GM18861 (cell line): Measurements from ENCODE around the gene MYH13.

ENCODE experiments used
- ATAC-seq: cut with Tn5 transposase; IDR thresholded peaks from one replicate; pipeline ENCODE4 v1.9.1; 2021; ENCODE audit not compliant: unreplicated experiment

Gene MYH13

DNA sequence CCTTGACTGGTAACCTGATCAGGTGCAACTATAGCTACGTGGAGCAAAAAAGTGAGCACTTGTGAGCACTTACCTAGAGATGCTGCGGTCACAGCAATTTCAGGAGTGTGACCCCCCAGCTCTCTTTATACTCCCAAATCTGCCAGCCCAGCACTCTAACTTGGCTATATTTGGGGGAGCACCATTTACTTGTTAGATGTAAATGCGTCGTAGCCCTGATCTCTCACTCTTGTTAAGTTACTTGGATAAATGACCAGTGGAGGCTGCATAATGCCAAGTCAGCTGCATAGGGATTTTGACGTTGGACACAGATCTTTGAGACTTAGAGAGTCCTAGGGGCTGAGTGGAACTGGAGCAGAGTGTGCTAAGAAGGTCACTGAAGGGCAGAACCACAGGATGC, at the start of gene MYH13:
Gene MYH13, minus strand, starts transcription at position 101 of the 400 bp plus-strand sequence. CDS start 8,476 bp downstream, outside the sequence.
- no peak for ATAC-seq

DNA sequence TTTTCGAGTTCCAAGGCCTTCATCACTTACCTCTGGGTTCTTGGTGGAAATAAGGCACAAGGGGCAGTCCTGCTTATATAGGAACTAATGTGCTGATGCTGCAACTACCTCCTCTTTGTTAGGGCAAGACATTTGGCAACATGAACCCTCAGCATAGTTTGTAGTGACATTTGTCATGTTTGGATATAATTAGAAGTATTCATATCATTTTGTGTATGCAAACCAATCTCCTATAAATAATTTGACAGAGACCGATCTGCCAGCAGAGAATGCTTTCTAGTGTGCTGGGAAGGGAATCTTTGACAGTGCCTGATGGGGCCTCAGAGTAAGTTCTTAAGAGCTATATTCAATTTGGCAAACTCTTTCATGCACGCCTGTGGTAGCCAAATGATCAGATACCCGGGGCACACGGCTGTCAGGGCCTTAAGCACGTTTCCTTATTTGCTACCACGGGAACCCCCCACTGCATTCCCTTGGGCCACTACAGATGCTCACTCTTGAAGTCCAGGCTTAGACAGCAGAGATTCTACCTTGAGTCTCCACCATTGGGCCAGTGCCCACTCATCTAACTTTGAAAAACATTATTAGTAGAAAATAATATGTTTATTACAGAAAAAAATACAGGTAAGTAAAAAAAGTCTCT, 49.2 kb upstream of the MYH13 start, which contains the start of gene MYH8:
Gene MYH8, minus strand, starts transcription at position 51 of the 643 bp plus-strand sequence. CDS start 1,723 bp downstream, outside the sequence.
- no peak for ATAC-seq

DNA sequence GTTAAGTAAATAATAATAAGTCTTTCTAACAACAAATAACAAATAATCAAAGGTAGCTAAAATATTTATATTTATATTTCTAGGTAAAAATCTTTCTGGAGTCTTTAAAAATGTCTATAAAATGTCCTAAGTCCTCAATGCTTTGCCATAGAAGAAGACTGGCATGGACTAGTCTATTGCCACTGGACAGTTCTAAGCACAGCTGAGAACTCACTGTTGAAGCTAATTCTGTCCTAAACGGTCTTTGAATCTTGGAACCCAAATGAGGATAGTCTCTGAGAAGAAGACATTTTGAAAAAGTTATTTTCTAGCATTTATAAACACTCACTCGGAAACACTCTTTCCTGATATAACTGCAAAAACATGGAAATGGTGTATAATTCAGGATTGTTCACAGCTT, 48.4 kb upstream of the MYH13 start:
- ATAC-seq: no peak

DNA sequence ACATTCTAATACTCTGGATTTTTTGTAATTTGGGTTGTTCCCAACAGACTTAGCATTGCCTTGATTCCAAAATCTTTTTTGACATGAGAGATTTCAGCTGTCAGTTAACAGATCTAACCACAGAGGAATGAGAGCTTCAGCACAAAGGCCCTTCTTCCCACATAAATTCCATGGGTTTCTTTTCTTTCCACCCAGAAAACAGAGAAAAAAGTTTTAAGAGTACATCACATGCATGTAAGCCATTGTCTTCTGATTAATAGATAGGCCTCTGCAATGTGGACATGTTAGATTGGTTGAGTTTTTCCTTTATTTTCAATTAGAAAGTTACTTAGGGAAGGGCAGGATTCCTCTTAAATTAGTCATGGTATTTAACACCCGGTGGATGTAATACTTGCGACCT, 48.0 kb upstream of the MYH13 start:
- no peak for ATAC-seq

DNA sequence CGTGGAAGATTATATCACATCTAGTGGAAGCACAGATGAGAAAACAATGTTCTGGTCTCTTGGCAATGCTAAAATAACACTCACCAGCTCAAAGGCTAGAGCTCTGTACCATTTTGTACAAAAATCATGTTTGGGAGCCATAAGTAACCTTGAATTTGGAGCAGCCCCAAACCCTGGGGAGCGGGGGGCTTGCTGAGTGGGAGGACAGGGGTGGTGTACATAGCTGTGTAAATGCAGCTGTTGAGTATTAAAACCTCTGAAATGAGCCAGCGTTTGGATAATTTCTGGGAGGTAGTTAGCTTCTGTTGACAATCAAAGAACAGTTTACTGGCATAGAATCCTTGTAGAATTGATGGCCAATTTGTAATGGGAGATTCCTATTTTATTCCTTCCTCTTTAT, 44.6 kb upstream of the MYH13 start:
- ATAC-seq: no peak

DNA sequence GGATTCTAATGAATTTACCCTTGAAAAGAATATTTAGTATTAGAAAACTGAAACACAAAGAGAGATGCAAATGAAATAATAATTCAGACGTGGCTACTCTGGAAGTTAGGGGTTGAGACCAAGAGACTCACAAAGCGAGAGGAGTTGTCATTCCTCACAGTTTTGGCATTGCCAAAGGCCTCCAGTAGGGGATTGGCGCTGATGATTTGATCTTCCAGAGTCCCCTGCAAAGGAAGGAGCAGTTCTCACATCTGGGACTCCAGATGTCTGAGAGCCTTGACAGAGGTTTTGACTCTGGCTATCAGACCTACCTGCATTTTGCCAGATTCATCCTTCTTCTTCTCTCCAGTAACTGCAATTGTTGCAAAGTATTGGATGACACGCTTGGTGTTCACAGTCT, 42.4 kb upstream of the MYH13 start:
- no peak for ATAC-seq

DNA sequence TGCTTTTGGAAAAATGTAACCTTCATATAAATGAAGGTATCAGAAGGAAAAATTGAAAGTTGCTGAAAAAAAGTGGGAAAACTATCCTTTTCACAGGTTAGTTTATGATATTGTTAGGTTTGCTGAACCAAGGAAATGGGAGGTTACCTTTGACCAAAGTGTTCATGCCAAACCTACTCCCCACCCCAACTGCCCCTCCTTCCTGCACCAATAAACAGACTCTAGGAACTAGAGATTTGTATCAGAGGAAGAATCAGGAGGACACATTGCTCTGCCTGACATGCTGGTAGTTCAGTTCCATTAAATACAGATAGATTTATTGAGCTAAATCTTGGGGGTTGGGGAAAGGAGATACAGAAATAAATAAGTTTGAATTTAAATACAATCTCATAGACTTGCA, 30.8 kb upstream of the MYH13 start:
- ATAC-seq: no peak

DNA sequence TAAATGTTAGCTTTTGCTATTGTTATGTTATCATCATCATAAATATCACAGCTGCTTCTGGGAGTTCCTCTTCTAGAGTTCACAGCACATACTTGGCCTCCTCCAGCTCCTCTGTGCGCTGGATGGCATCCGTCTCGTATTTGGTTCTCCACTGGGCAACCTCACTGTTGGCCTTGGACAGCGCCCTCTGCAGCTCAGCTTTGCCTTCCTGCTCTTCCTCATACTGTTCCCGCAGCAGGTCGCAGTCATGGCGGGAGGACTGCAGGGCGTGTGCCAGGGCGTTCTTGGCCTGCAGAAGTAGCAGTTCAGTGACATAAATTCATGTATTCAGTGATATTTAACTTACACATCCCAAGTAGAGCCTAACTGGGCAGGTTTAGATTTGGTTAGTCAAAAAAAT, 25.5 kb upstream of the MYH13 start:
- no peak for ATAC-seq

DNA sequence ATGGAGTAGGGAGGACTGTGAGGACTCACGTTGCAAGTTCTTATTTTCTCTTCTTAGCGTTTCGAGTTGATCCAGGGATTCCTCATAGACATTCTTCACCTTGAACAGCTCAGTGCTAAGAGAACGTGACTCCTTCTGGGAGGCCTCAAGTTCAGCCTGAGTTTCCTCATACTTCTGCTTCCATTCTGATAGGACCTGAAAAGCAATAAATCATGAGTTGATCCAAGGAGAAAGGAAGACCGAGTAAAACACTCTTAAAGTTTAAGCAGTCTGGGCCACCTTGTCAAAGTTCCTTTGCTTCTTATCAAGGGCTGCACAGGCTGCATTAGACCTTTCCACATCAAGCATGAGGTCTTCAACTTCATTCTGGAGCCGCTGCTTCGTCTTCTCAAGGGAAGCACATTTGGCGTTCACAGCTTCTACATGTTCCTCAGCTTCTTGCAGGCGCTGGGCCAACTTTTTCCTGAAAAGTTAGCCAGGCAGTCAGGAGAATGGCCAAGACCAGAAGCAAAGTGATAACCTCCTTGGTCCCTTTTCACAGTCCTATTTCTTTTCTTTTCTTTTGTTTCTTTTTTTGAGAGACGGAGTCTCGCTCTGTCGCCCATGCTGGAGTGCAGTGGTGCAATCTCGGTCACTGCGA, 23.8 kb upstream of the MYH13 start:
- no peak for ATAC-seq

DNA sequence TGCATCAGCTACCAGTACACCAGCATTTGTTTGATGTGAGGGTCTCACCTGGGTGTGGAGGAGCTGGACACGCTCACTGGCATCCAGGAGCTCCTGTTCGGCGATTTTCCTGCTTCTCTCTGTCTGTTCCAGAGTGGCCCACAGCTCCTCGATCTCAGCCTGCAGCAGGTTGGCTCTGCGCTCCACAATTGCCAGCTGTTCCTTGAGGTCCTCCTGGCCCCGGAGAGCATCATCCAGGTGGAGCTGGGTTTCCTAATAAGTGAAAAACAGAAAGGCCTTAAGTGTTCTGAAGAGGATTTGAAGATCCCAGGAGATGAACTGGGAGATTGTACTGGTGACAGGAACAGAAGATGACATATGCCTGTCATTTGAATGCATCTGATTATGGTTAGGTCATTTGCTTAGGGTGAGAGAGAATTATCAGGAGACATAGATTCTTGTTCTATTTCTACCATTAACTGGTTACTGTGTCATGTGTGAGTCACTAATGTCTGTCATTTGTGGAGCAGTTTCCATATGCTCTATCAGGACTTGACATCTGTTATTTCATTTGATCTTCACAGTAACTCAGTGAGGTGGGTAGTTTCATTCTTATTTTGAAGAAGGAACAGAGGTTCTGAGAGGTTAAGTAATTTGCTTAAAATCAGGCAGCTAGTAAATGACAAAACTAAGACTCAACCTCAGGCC, 21.5 kb upstream of the MYH13 start:
- no peak for ATAC-seq

DNA sequence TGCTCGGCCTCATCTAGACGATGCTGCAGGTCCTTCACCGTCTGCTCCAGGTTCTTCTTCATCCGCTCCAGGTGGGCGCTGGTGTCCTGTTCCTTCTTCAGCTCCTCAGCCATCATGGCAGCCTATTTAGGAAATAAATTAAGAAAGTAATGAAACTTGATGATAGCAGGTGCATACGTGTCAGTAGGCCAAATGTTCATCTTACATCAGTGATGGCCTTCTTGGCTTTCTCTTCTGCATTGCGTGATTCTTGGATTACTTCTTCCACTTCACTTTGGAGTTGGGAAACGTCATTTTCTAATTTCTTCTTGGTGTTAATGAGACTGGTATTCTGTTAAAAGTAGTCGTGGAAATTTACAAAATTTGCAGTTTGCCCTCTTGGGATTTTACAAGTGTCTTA, 20.1 kb upstream of the MYH13 start:
- no peak for ATAC-seq

DNA sequence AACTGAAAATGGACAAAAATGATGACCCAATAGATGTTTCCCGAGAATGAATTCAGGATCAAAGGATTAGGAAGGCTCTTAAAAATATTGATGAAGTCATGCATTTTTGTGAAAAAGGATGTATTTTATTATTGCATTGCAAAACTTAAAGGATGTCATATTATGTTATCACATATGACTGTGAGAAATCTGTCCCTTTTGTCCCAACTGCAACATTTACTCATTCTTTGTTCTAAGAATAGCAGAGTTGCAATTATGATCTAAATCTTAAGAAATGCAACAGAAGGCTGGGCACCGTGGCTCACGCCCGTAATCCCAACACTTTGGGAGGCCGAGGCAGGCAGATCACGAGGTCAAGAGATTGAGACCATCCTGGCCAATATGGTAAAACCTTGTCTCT, 13.1 kb upstream of the MYH13 start:
- ATAC-seq: no peak

DNA sequence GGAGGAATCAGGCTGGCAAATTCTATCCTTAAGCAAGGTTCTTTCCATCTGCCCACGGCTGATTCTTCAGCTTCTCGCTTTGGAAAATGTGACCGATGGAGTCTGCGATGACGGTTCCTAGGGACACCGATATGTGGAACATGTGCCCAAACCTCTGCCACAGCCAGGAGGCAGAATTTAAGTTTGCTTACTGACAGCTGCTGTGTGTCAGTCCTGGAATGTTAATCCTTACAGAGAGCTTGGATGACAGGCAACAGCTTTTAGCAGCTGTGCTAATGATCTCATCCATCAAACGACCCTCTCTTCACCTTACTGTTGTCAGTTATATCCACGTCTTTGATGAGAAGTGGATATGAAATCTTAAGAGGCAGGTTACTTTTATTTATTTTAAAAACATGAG, 11.4 kb upstream of the MYH13 start:
- no peak for ATAC-seq

DNA sequence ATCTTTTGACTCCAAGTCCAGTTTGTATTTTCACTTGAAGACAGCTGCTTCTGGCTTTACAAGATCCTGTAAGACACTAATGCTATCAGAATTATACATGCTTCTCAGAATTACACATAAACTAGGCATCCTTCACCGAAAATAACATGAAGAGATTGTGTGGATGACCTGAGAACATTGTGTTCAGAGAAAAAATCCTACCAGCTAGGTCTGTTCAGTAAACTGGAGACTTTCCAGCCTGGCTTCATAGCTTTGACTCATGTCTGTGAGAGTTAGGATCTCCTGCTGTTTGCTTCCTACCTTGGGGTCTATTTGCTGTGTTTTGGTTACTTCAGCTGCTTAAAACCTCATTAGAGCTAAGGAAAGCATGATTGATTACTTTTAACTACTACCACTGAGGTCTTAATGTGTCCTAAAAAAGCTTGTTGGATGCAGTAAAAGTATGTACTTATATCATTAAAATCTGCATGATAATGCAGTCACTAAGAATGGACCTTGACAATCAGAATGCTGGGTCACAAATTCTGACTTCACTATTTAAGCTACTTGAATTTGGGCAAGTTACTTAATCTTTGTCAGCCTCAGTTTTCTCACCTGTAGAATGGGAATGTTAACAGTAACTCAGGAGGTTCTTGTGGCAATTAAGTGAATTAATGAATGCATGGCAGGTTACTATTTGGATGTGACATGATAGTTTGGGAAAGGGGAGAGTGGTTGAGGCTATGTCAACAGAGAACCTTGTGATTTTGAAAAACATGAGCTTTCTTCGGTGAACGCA, 8.0 kb upstream of the MYH13 start:
- ATAC-seq: no peak

DNA sequence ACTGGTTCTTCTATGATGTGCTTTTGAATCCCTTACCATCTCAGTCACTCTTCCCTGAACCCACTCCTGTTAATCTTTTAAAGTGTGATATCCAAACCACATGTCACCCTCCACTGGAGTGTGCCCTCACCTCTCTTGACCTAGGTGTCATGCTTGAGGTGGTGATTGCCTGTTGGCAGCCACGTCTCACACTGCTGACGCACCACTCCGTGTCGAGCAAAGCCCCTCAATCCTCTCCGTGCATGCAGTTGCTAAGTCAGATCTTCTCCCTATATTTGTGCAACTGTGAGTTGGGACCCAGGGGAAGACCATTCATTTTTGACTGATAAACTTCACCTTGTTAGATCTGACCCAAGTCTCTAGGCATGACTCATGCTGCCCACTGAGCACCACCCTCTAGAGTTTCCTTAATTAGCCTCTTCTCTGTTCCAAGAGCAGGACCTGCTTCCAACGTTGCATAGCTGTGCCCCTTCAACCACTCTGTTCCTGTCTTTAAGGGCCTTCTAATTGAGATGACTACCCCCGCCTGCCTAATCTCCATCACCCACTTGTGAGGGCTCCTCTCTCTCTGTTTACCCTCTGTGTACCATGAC, 2.7 kb downstream of the MYH13 start:
- no peak for ATAC-seq

DNA sequence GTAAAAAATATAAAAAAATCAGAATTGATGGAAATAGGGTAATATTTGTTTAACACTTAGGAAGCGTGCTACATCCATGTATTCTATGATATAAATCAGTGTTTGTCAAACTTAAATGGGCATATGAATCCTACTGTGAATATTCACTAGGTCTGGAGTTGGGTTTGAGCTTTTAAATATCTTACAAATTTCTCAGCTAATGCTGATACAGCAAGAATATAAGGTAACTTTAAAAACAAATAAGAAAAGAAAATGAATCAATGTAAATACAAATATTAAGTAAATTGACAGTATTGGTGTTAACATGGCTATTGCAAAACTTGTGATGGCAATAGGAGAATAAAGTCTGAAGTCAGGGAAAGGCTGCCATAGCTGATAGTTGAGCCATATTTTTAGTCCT, 3.6 kb downstream of the MYH13 start:
- ATAC-seq: no peak

DNA sequence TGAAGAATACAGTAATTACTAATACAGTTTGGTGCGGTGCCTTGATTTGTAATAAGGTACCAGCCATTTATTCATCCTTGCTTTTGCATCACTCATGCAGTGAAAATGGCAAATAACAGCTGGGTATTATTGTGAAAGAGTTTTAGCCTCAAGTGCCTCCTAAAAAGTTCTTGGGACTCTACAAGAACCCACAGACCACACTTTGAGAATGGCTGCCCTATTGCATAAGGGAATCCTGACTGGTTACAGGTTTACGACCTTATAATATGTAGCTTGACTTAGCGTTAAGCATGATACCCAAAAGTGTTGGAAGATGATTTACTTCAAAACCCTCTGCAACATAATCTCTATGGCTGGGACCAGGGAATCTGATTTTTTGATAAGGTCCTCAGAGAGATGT, 4.2 kb downstream of the MYH13 start:
- ATAC-seq: no peak

DNA sequence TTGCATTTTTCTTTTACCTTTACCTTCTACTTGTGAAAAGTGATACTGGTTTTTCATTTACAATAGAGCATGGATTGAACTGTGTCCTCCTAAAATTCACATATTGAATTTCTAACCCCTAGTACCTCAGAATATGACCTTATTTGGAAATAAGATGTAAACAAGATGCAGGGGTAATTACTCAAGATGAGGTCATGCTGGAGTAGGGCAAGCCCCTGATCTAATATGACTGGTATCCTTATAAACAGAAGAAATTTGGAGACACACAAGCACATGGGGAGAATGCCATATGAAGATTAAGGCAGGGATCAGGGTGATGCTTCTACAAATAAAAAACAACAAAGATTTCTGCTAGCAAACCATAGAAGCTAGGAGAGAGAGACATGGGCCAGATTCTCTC, 12.2 kb downstream of the MYH13 start:
- ATAC-seq: no peak

DNA sequence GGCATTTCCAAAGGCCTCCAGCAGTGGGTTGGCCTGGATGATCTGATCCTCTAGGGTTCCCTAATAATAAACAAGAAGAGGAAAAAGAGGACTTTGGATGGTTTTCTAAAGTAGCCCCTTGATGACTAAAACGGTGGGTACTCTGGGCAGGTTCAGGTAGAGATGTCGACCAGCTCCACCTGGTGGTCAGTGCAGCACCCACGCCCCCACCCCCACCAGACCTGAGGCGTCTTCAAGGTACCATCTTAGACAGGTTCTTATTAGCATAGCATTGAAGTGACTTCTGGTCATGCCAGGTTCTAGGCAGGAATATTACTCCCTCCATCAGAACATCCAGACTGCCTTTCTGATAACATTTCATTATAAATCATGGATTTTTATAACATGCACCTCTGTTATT, 15.0 kb downstream of the MYH13 start:
- no peak for ATAC-seq

DNA sequence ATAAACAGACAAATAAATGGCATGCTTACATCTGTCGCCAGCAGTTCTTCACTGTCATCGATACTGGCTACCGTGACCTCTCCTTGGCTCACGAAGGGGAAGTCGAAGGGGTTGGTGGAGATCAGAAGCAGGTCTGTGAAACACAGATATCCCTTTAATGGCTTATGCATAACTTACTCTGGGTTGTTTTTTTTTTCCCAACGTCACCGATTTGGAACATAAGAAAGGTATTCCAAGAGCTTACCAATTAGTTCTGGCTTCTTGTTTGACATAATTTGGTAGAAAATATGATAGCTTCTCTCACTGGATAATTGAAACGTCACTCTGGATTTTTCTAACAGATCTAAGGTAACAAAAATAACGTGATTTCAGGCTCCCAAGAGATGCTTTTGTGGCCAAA, 18.2 kb downstream of the MYH13 start:
- no peak for ATAC-seq

DNA sequence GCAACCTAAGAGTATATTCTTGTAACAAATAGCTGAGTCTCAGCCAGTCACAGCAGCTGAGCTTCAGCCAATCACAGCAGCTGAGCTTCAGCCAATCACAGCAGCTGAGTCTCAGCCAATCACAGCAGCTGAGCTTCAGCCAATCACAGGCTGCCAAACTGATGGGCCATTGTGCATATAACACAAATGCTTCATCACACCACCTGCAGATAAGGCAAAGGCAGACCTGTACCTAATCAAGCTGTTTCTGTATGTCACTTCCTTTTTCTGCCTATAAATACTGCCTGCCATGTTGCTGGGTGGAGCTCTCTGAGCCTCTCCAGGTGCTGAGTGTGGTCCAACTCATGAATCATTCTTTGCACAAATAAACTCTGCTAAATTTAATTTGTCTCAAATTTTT, 19.9 kb downstream of the MYH13 start:
- ATAC-seq: no peak
